ENCODE results near the gene SEC16B. TPM values are rescaled to one million over a fixed set of nuclear protein-coding genes. Genes with fewer than 3 reads are reported as not detected.

Gene SEC16B
- total and polyA plus RNA-seq, 4 donors, result 10.9 to 56.8 (median 29.4) TPM

GRCh38 chr1:177954076-177954475 lies 15.8 kb downstream of the SEC16B start:
- DNase-seq (ENCODE audit: low spot score), result no peak
- no peak overlapping the region for H3K4me3 ChIP-seq (ENCODE audit: low read depth in 1 of 3, low read length in 3 of 3)
- 98% methylated on average over 2 of the region's 2 CpGs for WGBS
- H3K9me3 ChIP-seq (ENCODE audit: control insufficient read depth in 4 of 4, low read length in 3 of 4), result no peaks in the 10 kb centered on the region
- H3K36me3 ChIP-seq (ENCODE audit: control insufficient read depth in 4 of 4, insufficient read depth in 3 of 4, low read depth in 1 of 4, low read length in 3 of 4), result peaks cover 6 to 58% (median 52%) of the 10 kb centered on the region in 4 donors
- no peaks in the 10 kb centered on the region for H3K4me1 ChIP-seq (ENCODE audit: control insufficient read depth in 4 of 4, insufficient read depth in 4 of 4, low read length in 3 of 4)
- no peaks in the 10 kb centered on the region for H3K27me3 ChIP-seq (ENCODE audit: control insufficient read depth in 4 of 4, insufficient read depth in 4 of 4, low read length in 3 of 4)
- H3K27ac ChIP-seq (ENCODE audit: low read depth in 1 of 2, low read length in 2 of 2), result no peak overlapping the region
- no peak overlapping the region for H3K9ac ChIP-seq (ENCODE audit: low read depth in 1 of 2, low read length in 2 of 2)
- TF ChIP-seq GABPA (IDR thresholded peaks at IDR 0.05 in 1 of 2, conservative IDR thresholded peaks at IDR 0.05 in 1 of 2) (no peak), FOXA1 (IDR thresholded peaks at IDR 0.05) (no peak), HNF4A (conservative IDR thresholded peaks at IDR 0.05) (no peak), HNF4G (IDR thresholded peaks at IDR 0.05) (no peak), CTCF (IDR thresholded peaks at IDR 0.05; ENCODE audit: low read depth, low read length, missing input control) (no peak), NR2F2 (IDR thresholded peaks at IDR 0.05) (no peak), ZBTB33 (IDR thresholded peaks at IDR 0.05) (no peak), TAF1 (conservative IDR thresholded peaks at IDR 0.05) (no peak), RAD21 (IDR thresholded peaks at IDR 0.05) (no peak), EGR1 (IDR thresholded peaks at IDR 0.05; ENCODE audit: low read depth in 2 of 2) (no peak), SP1 (IDR thresholded peaks at IDR 0.05) (no peak), RXRA (IDR thresholded peaks at IDR 0.05) (no peak), FOXA2 (IDR thresholded peaks at IDR 0.05) (no peak), JUND (IDR thresholded peaks at IDR 0.05) (no peak), MAX (IDR thresholded peaks at IDR 0.05) (no peak)

- TF ChIP-seq HNF4G (IDR thresholded peaks at IDR 0.05) (no peak), ZBTB33 (IDR thresholded peaks at IDR 0.05) (no peak), JUND (IDR thresholded peaks at IDR 0.05) (no peak), HNF4A (conservative IDR thresholded peaks at IDR 0.05) (no peak), NR2F2 (IDR thresholded peaks at IDR 0.05) (no peak), FOXA2 (IDR thresholded peaks at IDR 0.05) (no peak), YY1 (IDR thresholded peaks at IDR 0.05) (no peak), RXRA (IDR thresholded peaks at IDR 0.05) (no peak), REST (IDR thresholded peaks at IDR 0.05) (no peak)
- Histone ChIP-seq H3K27me3 (ENCODE audit: control insufficient read depth in 4 of 4, insufficient read depth in 4 of 4, low read length in 3 of 4) (no peaks in the 10 kb centered on the region), H3K9me3 (ENCODE audit: control insufficient read depth in 4 of 4, low read length in 3 of 4) (no peaks in the 10 kb centered on the region), H3K4me3 (ENCODE audit: low read depth in 1 of 3, low read length in 3 of 3) (no peak overlapping the region), H3K36me3 (ENCODE audit: control insufficient read depth in 4 of 4, insufficient read depth in 3 of 4, low read depth in 1 of 4, low read length in 3 of 4) (peaks cover 3 to 53% (median 48%) of the 10 kb centered on the region in 4 donors), H3K27ac (ENCODE audit: low read depth in 1 of 2, low read length in 2 of 2) (no peak overlapping the region), H3K9ac (ENCODE audit: low read depth in 1 of 2, low read length in 2 of 2) (no peak overlapping the region), H3K4me1 (ENCODE audit: control insufficient read depth in 4 of 4, insufficient read depth in 4 of 4, low read length in 3 of 4) (no peaks in the 10 kb centered on the region)
- DNase-seq (ENCODE audit: low spot score), result no peak
- 97% methylated on average over 6 of the region's 6 CpGs for WGBS
Observed at GRCh38 chr1:177953549-177953948, 16.3 kb downstream of the SEC16B start.

Measured in liver (tissue), 9 donors.